ENCODE data around the gene SGPP2. TPM values are rescaled to one million over a fixed set of nuclear protein-coding genes. Genes with fewer than 3 reads are reported as not detected.

SGPP2 gene
- total RNA-seq, 1 donor from 2014 or later, result not detected

- H3K27ac Mint-ChIP-seq (ENCODE audit: unreplicated experiment), result no peak overlapping the region
- TF ChIP-seq, protein P1, sequence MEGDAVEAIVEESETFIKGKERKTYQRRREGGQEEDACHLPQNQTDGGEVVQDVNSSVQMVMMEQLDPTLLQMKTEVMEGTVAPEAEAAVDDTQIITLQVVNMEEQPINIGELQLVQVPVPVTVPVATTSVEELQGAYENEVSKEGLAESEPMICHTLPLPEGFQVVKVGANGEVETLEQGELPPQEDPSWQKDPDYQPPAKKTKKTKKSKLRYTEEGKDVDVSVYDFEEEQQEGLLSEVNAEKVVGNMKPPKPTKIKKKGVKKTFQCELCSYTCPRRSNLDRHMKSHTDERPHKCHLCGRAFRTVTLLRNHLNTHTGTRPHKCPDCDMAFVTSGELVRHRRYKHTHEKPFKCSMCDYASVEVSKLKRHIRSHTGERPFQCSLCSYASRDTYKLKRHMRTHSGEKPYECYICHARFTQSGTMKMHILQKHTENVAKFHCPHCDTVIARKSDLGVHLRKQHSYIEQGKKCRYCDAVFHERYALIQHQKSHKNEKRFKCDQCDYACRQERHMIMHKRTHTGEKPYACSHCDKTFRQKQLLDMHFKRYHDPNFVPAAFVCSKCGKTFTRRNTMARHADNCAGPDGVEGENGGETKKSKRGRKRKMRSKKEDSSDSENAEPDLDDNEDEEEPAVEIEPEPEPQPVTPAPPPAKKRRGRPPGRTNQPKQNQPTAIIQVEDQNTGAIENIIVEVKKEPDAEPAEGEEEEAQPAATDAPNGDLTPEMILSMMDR (IDR thresholded peaks at IDR 0.05), result no peak
- no peaks in the 10 kb centered on the region for H3K36me3 Mint-ChIP-seq (ENCODE audit: unreplicated experiment)
- peaks cover 24% of the 10 kb centered on the region for H3K27me3 Mint-ChIP-seq (ENCODE audit: unreplicated experiment)
- H3K4me3 Mint-ChIP-seq (ENCODE audit: unreplicated experiment), result no peak overlapping the region
- no peaks in the 10 kb centered on the region for H3K4me1 Mint-ChIP-seq (ENCODE audit: unreplicated experiment)
- H3K9me3 Mint-ChIP-seq (ENCODE audit: unreplicated experiment), result no peaks in the 10 kb centered on the region
- no peak for DNase-seq (ENCODE audit: extremely low spot score, unreplicated experiment)
Observed at GRCh38 chr2:222535477-222535876, 111.1 kb downstream of the SGPP2 start.

DNA sequence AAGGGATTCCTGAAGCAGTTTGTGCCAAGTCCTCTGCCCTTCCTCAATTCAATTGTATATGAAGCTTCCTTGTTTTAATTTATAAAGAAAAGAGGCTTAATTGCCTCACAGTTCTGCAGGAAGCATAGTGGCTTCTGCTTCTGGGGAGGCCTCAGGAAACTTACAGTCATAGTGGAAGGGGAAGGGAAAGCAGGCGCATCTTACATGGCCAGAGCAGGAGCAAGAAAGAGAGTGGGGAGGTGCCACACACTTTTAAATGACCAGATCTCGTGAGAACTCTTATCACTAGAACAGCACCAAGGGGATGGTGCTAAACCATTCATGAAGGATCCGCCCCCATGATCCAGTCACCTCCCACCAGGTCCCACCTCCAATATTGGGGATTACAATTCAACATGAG lies 114.2 kb downstream of the SGPP2 start:
- Mint-ChIP-seq H3K9me3 (ENCODE audit: unreplicated experiment) (no peaks in the 10 kb centered on the region), H3K36me3 (ENCODE audit: unreplicated experiment) (no peaks in the 10 kb centered on the region), H3K27me3 (ENCODE audit: unreplicated experiment) (peaks cover 23% of the 10 kb centered on the region), H3K4me1 (ENCODE audit: unreplicated experiment) (no peaks in the 10 kb centered on the region), H3K4me3 (ENCODE audit: unreplicated experiment) (no peak overlapping the region), H3K27ac (ENCODE audit: unreplicated experiment) (no peak overlapping the region)
- no peak for DNase-seq (ENCODE audit: extremely low spot score, unreplicated experiment)
- TF ChIP-seq, protein P1 (IDR thresholded peaks at IDR 0.05), result no peak

DNA sequence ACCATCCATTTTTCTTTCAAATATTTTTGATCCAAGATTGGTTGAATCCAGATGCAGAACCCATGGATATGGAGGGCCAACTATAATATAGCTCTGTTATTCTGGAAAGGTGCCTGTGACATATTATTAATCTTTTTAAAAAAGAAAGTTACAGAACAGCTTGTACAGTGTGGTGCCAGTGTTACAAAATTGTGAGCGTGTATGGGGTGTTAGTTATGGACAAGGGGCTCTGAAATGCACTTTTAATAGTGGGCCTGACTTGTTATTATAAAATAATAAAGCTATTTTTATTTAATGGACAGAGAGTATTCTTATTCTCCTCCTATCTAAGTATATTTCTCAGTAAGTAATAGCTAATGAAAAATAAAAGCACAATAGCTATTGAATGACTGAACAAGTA lies 120.3 kb downstream of the SGPP2 start:
- Mint-ChIP-seq H3K4me1 (ENCODE audit: unreplicated experiment) (peaks cover 8% of the 10 kb centered on the region), H3K36me3 (ENCODE audit: unreplicated experiment) (no peaks in the 10 kb centered on the region), H3K27ac (ENCODE audit: unreplicated experiment) (no peak overlapping the region)

DNA sequence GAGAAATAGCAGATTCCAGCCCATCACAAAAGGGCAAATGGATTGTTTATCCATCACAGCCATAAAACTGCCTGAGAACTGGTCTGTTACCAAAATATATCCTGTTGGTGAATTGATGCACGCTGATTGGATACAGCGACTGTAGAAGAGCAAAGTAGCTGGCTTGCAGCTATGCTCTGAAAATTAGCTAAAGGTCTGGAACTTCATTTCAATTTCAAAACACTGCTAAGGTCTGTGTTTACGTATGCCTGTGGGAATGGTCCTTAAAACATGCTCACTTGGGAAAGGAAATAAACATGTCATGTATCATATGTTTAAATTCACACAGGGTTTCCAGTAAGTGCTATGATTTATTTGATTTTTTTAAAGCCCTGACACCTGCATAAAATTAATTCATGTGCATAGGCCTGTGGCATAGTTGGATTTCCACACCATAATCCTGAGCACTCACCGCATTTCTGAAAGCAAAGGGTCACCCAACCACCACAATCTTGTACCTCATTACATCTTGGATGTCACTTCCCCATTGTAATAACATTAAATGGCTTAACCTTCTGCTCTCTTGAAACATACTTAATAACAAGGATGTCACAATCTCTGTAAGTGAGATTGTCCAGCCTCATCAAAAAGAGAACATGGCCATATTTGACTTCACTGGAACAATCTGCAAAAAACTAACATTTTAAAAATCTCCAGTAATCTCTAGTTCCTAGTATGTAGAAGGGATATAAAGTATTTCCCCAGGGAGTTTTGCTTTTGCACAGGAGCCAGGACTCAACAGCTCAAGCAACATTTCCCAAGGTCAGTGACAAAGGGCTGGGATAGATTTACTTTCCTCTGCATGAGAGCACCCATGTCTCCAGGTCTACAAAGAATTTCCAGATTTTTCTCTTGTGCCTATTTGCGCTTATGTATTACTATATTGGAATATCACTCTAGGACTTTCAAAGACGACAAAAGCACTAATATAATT lies 121.8 kb downstream of the SGPP2 start:
- peaks cover 8% of the 10 kb centered on the region for H3K4me1 Mint-ChIP-seq (ENCODE audit: unreplicated experiment)
- DNase-seq (ENCODE audit: extremely low spot score, unreplicated experiment), result no peak
- H3K9me3 Mint-ChIP-seq (ENCODE audit: unreplicated experiment), result no peaks in the 10 kb centered on the region
- no peak overlapping the region for H3K27ac Mint-ChIP-seq (ENCODE audit: unreplicated experiment)
- H3K4me3 Mint-ChIP-seq (ENCODE audit: unreplicated experiment), result no peak overlapping the region
- no peaks in the 10 kb centered on the region for H3K36me3 Mint-ChIP-seq (ENCODE audit: unreplicated experiment)
- TF ChIP-seq, protein P1 (IDR thresholded peaks at IDR 0.05), result no peak
- H3K27me3 Mint-ChIP-seq (ENCODE audit: unreplicated experiment), result peaks cover 47% of the 10 kb centered on the region

More for the DNA sequence above, 120.3 kb downstream of the SGPP2 start:
- H3K4me3 Mint-ChIP-seq (ENCODE audit: unreplicated experiment), result no peak overlapping the region
- H3K27me3 Mint-ChIP-seq (ENCODE audit: unreplicated experiment), result peaks cover 38% of the 10 kb centered on the region
- H3K9me3 Mint-ChIP-seq (ENCODE audit: unreplicated experiment), result no peaks in the 10 kb centered on the region
- DNase-seq (ENCODE audit: extremely low spot score, unreplicated experiment), result no peak
- TF ChIP-seq, protein P1 (IDR thresholded peaks at IDR 0.05), result no peak

DNA sequence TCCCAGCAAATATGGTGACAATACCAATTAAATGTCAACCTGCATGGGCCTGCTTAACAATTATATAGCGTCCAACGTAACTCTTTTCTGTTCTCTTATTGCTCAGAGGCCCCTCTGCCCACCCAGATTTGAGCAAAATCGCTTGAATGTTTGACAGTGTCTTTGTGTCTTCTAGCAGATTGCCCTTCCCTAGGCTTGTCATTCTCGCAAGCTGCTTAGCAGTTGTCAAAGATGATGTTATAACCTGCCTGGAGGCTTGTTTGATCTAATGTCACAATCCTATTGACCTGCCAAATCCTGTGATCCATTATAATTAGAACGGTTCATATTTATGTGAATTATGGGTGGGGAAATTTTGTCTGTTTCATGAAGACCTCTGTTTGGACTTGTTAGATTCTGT lies 122.7 kb downstream of the SGPP2 start:
- H3K9me3 Mint-ChIP-seq (ENCODE audit: unreplicated experiment), result no peaks in the 10 kb centered on the region
- no peak for DNase-seq (ENCODE audit: extremely low spot score, unreplicated experiment)
- H3K36me3 Mint-ChIP-seq (ENCODE audit: unreplicated experiment), result no peaks in the 10 kb centered on the region
- H3K4me3 Mint-ChIP-seq (ENCODE audit: unreplicated experiment), result no peak overlapping the region
- peaks cover 8% of the 10 kb centered on the region for H3K4me1 Mint-ChIP-seq (ENCODE audit: unreplicated experiment)
- peaks cover 51% of the 10 kb centered on the region for H3K27me3 Mint-ChIP-seq (ENCODE audit: unreplicated experiment)
- TF ChIP-seq, protein P1 (IDR thresholded peaks at IDR 0.05), result no peak
- H3K27ac Mint-ChIP-seq (ENCODE audit: unreplicated experiment), result no peak overlapping the region

Data from osteocyte (in vitro differentiated cells).